ENCODE results near the gene C16orf46. TPM values are rescaled to one million over a fixed set of nuclear protein-coding genes. Genes with fewer than 3 reads are reported as not detected.
A peak's percentile ranks its signal among the peaks of the same experiment; 100 is the strongest.

C16orf46 gene
- total RNA-seq, 1 experiment from 2014 or later, result 2.0 TPM

GRCh38 chr16:81061871-81062608, 15.0 kb downstream of the C16orf46 start:
- no peaks in the 10 kb centered on the region for H3K36me3 Mint-ChIP-seq (ENCODE audit: insufficient read depth in 1 of 3, low read depth in 3 of 3)
- DNase-seq, result peak; percentile 39
- H2BK5ac ChIP-seq (ENCODE audit: insufficient read length, low read length), result no peak overlapping the region
- no peak overlapping the region for H3K23ac ChIP-seq (ENCODE audit: insufficient read length, low read depth, low read length)
- no peak overlapping the region for H3K9ac ChIP-seq (ENCODE audit: extremely low read depth, insufficient read length, low read length)
- no peak overlapping the region for H4K8ac ChIP-seq (replicated peaks; ENCODE audit: insufficient read length, low read depth, low read length)
- H3K79me1 ChIP-seq (ENCODE audit: insufficient read depth, low read depth, low read length, poor library complexity, severe bottlenecking), result no peaks in the 10 kb centered on the region
- H3K79me2 ChIP-seq (ENCODE audit: insufficient read depth, low read length), result no peaks in the 10 kb centered on the region
- H2BK15ac ChIP-seq (ENCODE audit: low read depth, low read length), result no peak overlapping the region
- peaks cover 14 to 22% of the 10 kb centered on the region in 2 experiments for H3K4me1 Mint-ChIP-seq
- no peak overlapping the region for H3K4me2 ChIP-seq (ENCODE audit: insufficient read depth, insufficient read length, low read length)
- no peak overlapping the region for H2AK5ac ChIP-seq (ENCODE audit: insufficient read length, low read length)
- no peak overlapping the region for H2AFZ ChIP-seq (ENCODE audit: low read length)
- TF ChIP-seq CTCF (conservative IDR thresholded peaks at IDR 0.05), result 0 out of 3 replicates have a peak, but pooled peaks have one; percentile 26
- no peaks in the 10 kb centered on the region for H4K20me1 ChIP-seq (ENCODE audit: control insufficient read depth, insufficient read depth, insufficient read length)
- H3K27me3 ChIP-seq (ENCODE audit: insufficient read depth, low read length), result no peaks in the 10 kb centered on the region
- no CpG with 5 or more reads among the region's 10 CpGs for WGBS (ENCODE audit: extremely low coverage, insufficient read length, low lambda C conversion rate)
- H3K56ac ChIP-seq (ENCODE audit: insufficient read length, low read depth, low read length), result no peak overlapping the region
- no peak overlapping the region for H3K18ac ChIP-seq (ENCODE audit: insufficient read length, low read depth, low read length)
- H2BK20ac ChIP-seq (ENCODE audit: low read depth, low read length, poor library complexity, severe bottlenecking), result no peak overlapping the region
- H3K4me3 Mint-ChIP-seq, result no peak overlapping the region
- H2BK12ac ChIP-seq (ENCODE audit: insufficient read length, low read depth, low read length), result no peak overlapping the region
- peak overlapping the region in 1 of 3 experiments; percentile 72; a peak in 1 of 7 replicates for H3K27ac Mint-ChIP-seq
- no peak overlapping the region for H3K4ac ChIP-seq (ENCODE audit: low read depth, low read length)
- H2BK120ac ChIP-seq (ENCODE audit: low read depth, low read length, poor library complexity, severe bottlenecking), result no peak overlapping the region
- H3K14ac ChIP-seq (ENCODE audit: insufficient read depth, low read length), result no peak overlapping the region
- H3K4me1 ChIP-seq (ENCODE audit: insufficient read depth, low read length), result no peaks in the 10 kb centered on the region; the same call in 1 of the 2 replicates
- no peak overlapping the region for H3T11ph ChIP-seq (ENCODE audit: low read length)
- no peaks in the 10 kb centered on the region for H3K9me3 ChIP-seq (ENCODE audit: control insufficient read depth, low read depth, low read length)
- no peaks in the 10 kb centered on the region for H3K23me2 ChIP-seq (ENCODE audit: insufficient read length, low read depth, low read length, poor library complexity, severe bottlenecking)
- no peak overlapping the region for H4K5ac ChIP-seq (ENCODE audit: insufficient read length, low read depth, low read length)
- H3K9me3 Mint-ChIP-seq, result no peaks in the 10 kb centered on the region
- H4K91ac ChIP-seq (ENCODE audit: insufficient read length, low read depth, low read length), result no peak overlapping the region
- H3K27ac ChIP-seq (ENCODE audit: insufficient read length, low read depth, low read length), result no peak overlapping the region
- H3K27me3 Mint-ChIP-seq (ENCODE audit: low read depth), result no peaks in the 10 kb centered on the region; the same call in 1 of the 2 replicates
